GM06990 (cell line): ENCODE results near the gene EIF3B.

ENCODE experiments used
- DNase-seq: peaks from one replicate; pipeline ENCODE4 v3.0.0-alpha.2; 2011; ENCODE audit not compliant: insufficient read length; ENCODE audit errors: extremely low read depth
- H3K27me3 ChIP-seq: replicated peaks from 2 replicates; pipeline ENCODE4 v1.6.0; 2011; ENCODE audit warnings: low read length; ENCODE audit not compliant: control insufficient read depth, insufficient read depth
- H3K36me3 ChIP-seq: 2 replicates; pipeline ENCODE4 v1.5.1; 2011; ENCODE audit warnings: low read length; ENCODE audit not compliant: control insufficient read depth, insufficient read depth
- H3K4me3 ChIP-seq: replicated peaks from 2 replicates; pipeline ENCODE4 v1.5.1; 2011; ENCODE audit warnings: low read depth, mild to moderate bottlenecking, control low read depth, low read length
- CTCF ChIP-seq: IDR thresholded peaks from 2 replicates; pipeline ENCODE4 v1.5.1; 2011; ENCODE audit warnings: low read length, control low read depth, mild to moderate bottlenecking, inconsistent platforms; ENCODE audit not compliant: insufficient read depth, poor library complexity, severe bottlenecking

The EIF3B gene

GRCh38 chr7:2405601-2406345 lies 51.1 kb downstream of the EIF3B start:
- TF ChIP-seq CTCF = no peak
- peak; percentile 80 for DNase-seq
- Histone ChIP-seq H3K27me3 (no peaks in the 10 kb centered on the region), H3K4me3 (peak overlapping the region; percentile 82), H3K36me3 (no peaks in the 10 kb centered on the region)

GRCh38 chr7:2409745-2410414 lies 55.3 kb downstream of the EIF3B start:
- no peaks in the 10 kb centered on the region for H3K36me3 ChIP-seq
- TF ChIP-seq CTCF = no peak
- no peak for DNase-seq
- H3K4me3 ChIP-seq = no peak overlapping the region
- H3K27me3 ChIP-seq = no peaks in the 10 kb centered on the region

- H3K27me3 ChIP-seq = no peaks in the 10 kb centered on the region
- H3K36me3 ChIP-seq = no peaks in the 10 kb centered on the region
- TF ChIP-seq CTCF = no peak
- no peak overlapping the region for H3K4me3 ChIP-seq
- DNase-seq = no peak
Measured at GRCh38 chr7:2411049-2411448, 56.4 kb downstream of the EIF3B start.

GRCh38 chr7:2411815-2412586 lies 57.4 kb downstream of the EIF3B start:
- no peaks in the 10 kb centered on the region for H3K36me3 ChIP-seq
- DNase-seq = no peak
- no peak for TF ChIP-seq CTCF
- no peak overlapping the region for H3K4me3 ChIP-seq
- no peaks in the 10 kb centered on the region for H3K27me3 ChIP-seq

- TF ChIP-seq CTCF = no peak
- Histone ChIP-seq H3K36me3 (no peaks in the 10 kb centered on the region; the same call in 1 of the 2 replicates), H3K4me3 (no peak overlapping the region), H3K27me3 (no peaks in the 10 kb centered on the region)
- no peak for DNase-seq
Measured at GRCh38 chr7:2412587-2413201, 58.1 kb downstream of the EIF3B start.
